Erythroblast (primary cell): ENCODE measurements around the gene HEATR1.

Experiments
- GATA1 ChIP-seq: IDR thresholded peaks from 2 replicates; pipeline ENCODE4 v1.6.1; 2011; ENCODE audit warnings: low read depth, mild to moderate bottlenecking, control low read depth, low read length, moderate library complexity
- POLR2A ChIP-seq: IDR thresholded peaks from 2 replicates; pipeline ENCODE4 v1.6.1; 2011; ENCODE audit warnings: mild to moderate bottlenecking, low read length

DNA sequence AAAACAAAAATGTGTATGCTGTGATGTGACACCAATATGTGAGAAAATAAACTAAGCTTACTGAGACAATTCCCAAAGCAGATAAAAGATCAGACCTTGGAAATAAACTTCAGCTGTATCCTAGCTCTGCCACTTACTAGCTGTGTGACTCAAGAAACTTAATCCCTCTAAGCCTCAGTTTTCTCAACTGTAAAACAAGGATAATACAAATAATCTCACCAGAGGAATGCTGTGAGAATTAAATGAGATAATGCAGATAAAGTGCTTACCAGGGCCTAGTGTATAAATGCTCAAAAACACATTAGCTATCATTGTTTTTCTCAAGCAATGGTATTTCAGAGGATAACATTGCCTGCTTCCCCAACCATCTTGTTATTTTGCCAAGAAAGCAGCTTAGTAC is 2.1 kb downstream of the HEATR1 start:
- no peak for TF ChIP-seq POLR2A
- TF ChIP-seq GATA1 = no peak
